Mesendoderm (in vitro differentiated cells): ENCODE data around the gene ENO1.
"Not testable (repeated sequence)": the region's sequence is repeated elsewhere in the genome, so short reads cannot be mapped to it uniquely, and the experiment has no call there.

Source experiments
- DNase-seq: peaks from one replicate; pipeline ENCODE4 v3.0.0; 2013
- H2AK5ac ChIP-seq: 2 replicates; pipeline ENCODE4 v1.6.1; 2013; ENCODE audit warnings: low read length, inconsistent platforms
- H2BK120ac ChIP-seq: 2 replicates; pipeline ENCODE4 v1.6.1; 2013; ENCODE audit warnings: low read depth, mild to moderate bottlenecking, low read length, moderate library complexity, mixed read lengths
- H2BK15ac ChIP-seq: replicated peaks from 2 replicates; pipeline ENCODE4 v1.6.1; 2013; ENCODE audit warnings: low read depth, mild to moderate bottlenecking, moderate library complexity
- H2BK5ac ChIP-seq: 2 replicates; pipeline ENCODE4 v1.6.1; 2013; ENCODE audit warnings: low read length, inconsistent platforms
- H3K18ac ChIP-seq: 2 replicates; pipeline ENCODE4 v1.6.1; 2013; ENCODE audit warnings: mild to moderate bottlenecking, low read length, mixed read lengths
- H3K23ac ChIP-seq: one replicate; pipeline ENCODE4 v1.6.1; 2013; ENCODE audit warnings: low read length
- H3K27ac ChIP-seq: 2 replicates; pipeline ENCODE4 v1.5.1; 2013; ENCODE audit warnings: low read depth, mild to moderate bottlenecking, inconsistent platforms, low read length, moderate library complexity
- H3K27me3 ChIP-seq: 2 replicates; pipeline ENCODE4 v1.6.1; 2013; ENCODE audit warnings: low read length, control low read depth, mild to moderate bottlenecking, inconsistent platforms; ENCODE audit not compliant: insufficient read depth, poor library complexity
- H3K36me3 ChIP-seq: 2 replicates; pipeline ENCODE4 v1.6.1; 2013; ENCODE audit warnings: low read length, inconsistent platforms; ENCODE audit not compliant: control insufficient read depth, insufficient read depth
- H3K4ac ChIP-seq: one replicate; pipeline ENCODE4 v1.6.1; 2013; ENCODE audit warnings: low read depth, mild to moderate bottlenecking, low read length, moderate library complexity
- H3K4me1 ChIP-seq: 2 replicates; pipeline ENCODE4 v1.6.1; 2013; ENCODE audit warnings: low read depth, low read length, inconsistent platforms; ENCODE audit not compliant: control insufficient read depth
- H3K4me2 ChIP-seq: 2 replicates; pipeline ENCODE4 v1.6.1; 2013; ENCODE audit warnings: low read length
- H3K4me3 ChIP-seq: 2 replicates; pipeline ENCODE4 v1.5.1; 2013; ENCODE audit warnings: mild to moderate bottlenecking, low read length
- H3K56ac ChIP-seq: one replicate; pipeline ENCODE4 v1.6.1; 2013; ENCODE audit warnings: low read length
- H3K79me1 ChIP-seq: 2 replicates; pipeline ENCODE4 v1.6.1; 2013; ENCODE audit warnings: low read length, inconsistent platforms
- H3K79me2 ChIP-seq: 2 replicates; pipeline ENCODE4 v1.6.1; 2013; ENCODE audit warnings: mild to moderate bottlenecking, low read length; ENCODE audit not compliant: control insufficient read depth, insufficient read depth
- H3K9ac ChIP-seq: 2 replicates; pipeline ENCODE4 v1.6.1; 2013; ENCODE audit warnings: low read length, inconsistent platforms
- H4K5ac ChIP-seq: one replicate; pipeline ENCODE4 v1.6.1; 2013; ENCODE audit warnings: low read length
- H4K8ac ChIP-seq: one replicate; pipeline ENCODE4 v1.6.1; 2013; ENCODE audit warnings: low read depth, mild to moderate bottlenecking, control low read depth, low read length, moderate library complexity
- WGBS: extraction: QIAGEN DNeasy Blood & Tissue Kit; methylation state at CpG from one replicate; pipeline ENCODE4 v1.1.7; 2013; ENCODE audit warnings: low lambda C conversion rate, missing lambda C conversion rate; ENCODE audit not compliant: insufficient coverage; ENCODE audit errors: extremely low coverage; 5-methylcytosine and 5-hydroxymethylcytosine counted together

Gene ENO1

DNA sequence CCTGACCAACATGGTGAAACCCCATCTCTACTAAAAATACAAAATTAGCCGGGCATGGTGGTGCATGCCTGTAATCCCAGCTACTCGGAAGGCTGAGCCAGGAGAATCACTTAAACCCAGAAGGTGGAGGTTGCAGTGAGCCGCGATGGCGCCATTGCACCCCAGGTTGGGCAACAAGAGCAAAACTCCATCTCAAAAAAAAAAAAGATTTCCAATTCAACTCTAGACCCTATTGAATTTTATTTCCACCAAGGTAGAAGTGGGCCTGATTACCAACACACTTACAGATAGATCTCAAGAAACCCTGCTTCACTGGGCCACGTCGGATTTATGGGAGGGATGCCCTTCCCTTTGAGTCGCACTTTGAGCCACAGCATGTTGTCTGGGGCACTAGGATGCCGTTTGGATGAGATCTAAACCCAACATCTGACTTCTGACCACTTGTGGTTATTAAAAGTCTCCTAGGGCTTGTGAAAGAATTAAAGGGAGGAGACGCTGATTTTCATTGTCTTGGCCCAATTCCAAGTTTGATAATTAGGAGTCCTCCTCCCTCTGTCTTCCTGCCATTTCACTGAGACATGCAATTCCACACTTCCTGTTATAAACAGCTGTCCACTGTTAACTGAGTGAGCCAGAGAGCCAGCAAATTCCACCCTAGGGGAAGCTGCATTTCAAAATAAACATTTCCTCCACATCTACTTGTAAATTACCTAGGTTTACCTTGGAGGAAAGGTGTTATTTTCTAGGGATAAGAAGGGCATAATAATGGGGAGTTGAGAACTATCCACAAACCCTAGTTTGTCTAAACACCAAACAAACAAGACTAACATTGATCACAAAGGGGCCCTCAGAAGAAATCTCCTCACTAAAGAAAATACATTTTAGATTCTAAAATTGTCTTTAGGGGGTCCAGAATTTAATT is 55.9 kb downstream of the ENO1 start:
- no peak overlapping the region for H3K9ac ChIP-seq
- no peaks in the 10 kb centered on the region for H3K36me3 ChIP-seq
- peak overlapping the region; percentile 13 for H3K27ac ChIP-seq
- no peak overlapping the region for H2BK120ac ChIP-seq
- no peaks in the 10 kb centered on the region for H3K79me1 ChIP-seq
- H4K5ac ChIP-seq = no peak overlapping the region
- H2BK5ac ChIP-seq = no peak overlapping the region
- H3K4me3 ChIP-seq = no peak overlapping the region
- peak overlapping the region; percentile 18 for H3K4ac ChIP-seq
- peak overlapping the region; percentile 42 for H3K56ac ChIP-seq
- H3K4me2 ChIP-seq = no peak overlapping the region
- peaks cover 4% of the 10 kb centered on the region for H3K4me1 ChIP-seq
- peak overlapping the region; percentile 78 for H3K18ac ChIP-seq
- no peak overlapping the region for H2AK5ac ChIP-seq
- H2BK15ac ChIP-seq = peak overlapping the region; percentile 75
- no CpG with 5 or more reads among the region's 10 CpGs for WGBS
- H3K79me2 ChIP-seq = no peaks in the 10 kb centered on the region
- H3K27me3 ChIP-seq = no peaks in the 10 kb centered on the region
- no peak overlapping the region for H4K8ac ChIP-seq
- peak; percentile 49 for DNase-seq
- H3K23ac ChIP-seq = no peak overlapping the region

DNA sequence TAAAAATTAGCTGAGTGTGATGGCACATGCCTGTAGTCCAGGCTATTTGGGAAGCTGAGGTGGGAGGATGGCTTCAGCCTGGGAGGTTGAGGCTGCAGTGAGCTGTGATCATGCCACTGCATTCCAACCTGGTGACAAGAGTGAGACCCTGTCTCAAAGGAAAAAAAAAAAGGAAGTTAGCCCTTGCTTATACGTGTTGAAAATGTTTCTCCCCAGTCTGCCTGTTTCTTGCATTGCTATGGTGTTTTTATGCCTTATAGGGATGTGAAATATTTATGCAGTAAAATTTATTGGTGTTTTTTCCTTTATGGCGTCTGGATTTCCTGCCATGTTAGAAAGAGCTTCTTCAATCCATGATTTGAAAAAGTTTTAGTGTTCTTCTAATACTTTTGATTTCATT is 57.4 kb downstream of the ENO1 start:
- H3K18ac ChIP-seq = no peak overlapping the region
- H3K23ac ChIP-seq = no peak overlapping the region
- no peak overlapping the region for H3K4me2 ChIP-seq
- H4K8ac ChIP-seq = no peak overlapping the region
- H3K9ac ChIP-seq = no peak overlapping the region
- no peak overlapping the region for H4K5ac ChIP-seq
- H3K4me1 ChIP-seq = peaks cover 4% of the 10 kb centered on the region
- H2BK15ac ChIP-seq = no peak overlapping the region
- peak overlapping the region; percentile 2 for H3K56ac ChIP-seq
- no peak overlapping the region for H2AK5ac ChIP-seq
- DNase-seq = peak; percentile 83
- WGBS = no CpG with 5 or more reads among the region's 2 CpGs
- no peak overlapping the region for H2BK5ac ChIP-seq
- peaks cover 8% of the 10 kb centered on the region for H3K79me2 ChIP-seq
- no peak overlapping the region for H2BK120ac ChIP-seq
- H3K4ac ChIP-seq = no peak overlapping the region
- H3K27ac ChIP-seq = no peak overlapping the region
- H3K36me3 ChIP-seq = no peaks in the 10 kb centered on the region
- no peaks in the 10 kb centered on the region for H3K27me3 ChIP-seq
- H3K4me3 ChIP-seq = no peak overlapping the region
- no peaks in the 10 kb centered on the region for H3K79me1 ChIP-seq

DNA sequence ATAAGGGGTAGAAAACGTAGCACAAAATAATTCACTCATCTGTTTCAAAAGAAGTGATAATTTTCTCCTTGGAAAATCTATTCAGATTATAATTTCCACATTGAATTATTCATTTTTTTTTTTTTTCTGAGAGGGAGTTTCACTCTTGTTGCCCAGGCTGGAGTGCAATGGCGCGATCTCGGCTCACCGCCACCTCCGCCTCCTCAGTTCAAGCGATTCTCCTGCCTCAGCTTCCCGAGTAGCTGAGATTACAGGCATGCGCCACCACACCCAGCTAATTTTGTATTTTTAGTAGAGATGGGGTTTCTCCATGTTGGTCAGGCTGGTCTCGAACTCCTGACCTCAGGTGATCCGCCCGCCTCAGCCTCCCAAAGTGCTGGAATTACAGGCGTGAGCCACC is 59.7 kb downstream of the ENO1 start:
- H3K4ac ChIP-seq, H4K8ac ChIP-seq, H3K4me2 ChIP-seq, H3K36me3 ChIP-seq, H3K56ac ChIP-seq, H3K27ac ChIP-seq, H4K5ac ChIP-seq, H2BK120ac ChIP-seq, H3K4me3 ChIP-seq, H2BK15ac ChIP-seq, H3K9ac ChIP-seq, H3K4me1 ChIP-seq, H3K23ac ChIP-seq, DNase-seq, H3K18ac ChIP-seq, H3K79me1 ChIP-seq, H3K27me3 ChIP-seq, H2BK5ac ChIP-seq, H2AK5ac ChIP-seq: not testable (repeated sequence)
- H3K79me2 ChIP-seq = peaks cover 27% of the 10 kb centered on the region
- WGBS = no CpG with 5 or more reads among the region's 13 CpGs

GRCh38 chr1:8818325-8818775 is 60.1 kb downstream of the ENO1 start:
- Histone ChIP-seq H3K23ac (no peak overlapping the region), H4K8ac (no peak overlapping the region), H3K36me3 (no peaks in the 10 kb centered on the region), H3K18ac (no peak overlapping the region), H3K27me3 (no peaks in the 10 kb centered on the region), H3K79me2 (peaks cover 31% of the 10 kb centered on the region), H3K4me3 (no peak overlapping the region), H3K4ac (no peak overlapping the region), H2AK5ac (no peak overlapping the region), H3K56ac (peak overlapping the region; percentile 54), H3K27ac (no peak overlapping the region), H2BK120ac (peak overlapping the region; percentile 67), H3K4me1 (peaks cover 9% of the 10 kb centered on the region), H3K9ac (peak overlapping the region; percentile 55), H4K5ac (no peak overlapping the region), H2BK5ac (no peak overlapping the region), H3K4me2 (peak overlapping the region; percentile 7), H3K79me1 (peaks cover 2% of the 10 kb centered on the region), H2BK15ac (peak overlapping the region; percentile 38)
- WGBS = no CpG with 5 or more reads among the region's 4 CpGs
- DNase-seq = no peak

GRCh38 chr1:8817412-8818324 is 60.8 kb downstream of the ENO1 start, which contains the start of gene RERE:
TSS of gene RERE (minus strand) at chr1:8817640.
- H3K36me3 ChIP-seq = no peaks in the 10 kb centered on the region
- H3K4me2 ChIP-seq = peak within 1 kb of the TSS; percentile 90
- peaks cover 32% of the 10 kb centered on the region for H3K79me2 ChIP-seq
- no peaks in the 10 kb centered on the region for H3K27me3 ChIP-seq
- H3K56ac ChIP-seq = peak within 1 kb of the TSS; percentile 98
- peaks cover 8% of the 10 kb centered on the region for H3K4me1 ChIP-seq
- peak within 1 kb of the TSS; percentile 98 for H3K9ac ChIP-seq
- H3K79me1 ChIP-seq = peaks cover 2% of the 10 kb centered on the region
- peak within 1 kb of the TSS; percentile 85 for H3K4ac ChIP-seq
- H3K23ac ChIP-seq = peak within 1 kb of the TSS; percentile 99
- peak within 1 kb of the TSS; percentile 97 for H3K4me3 ChIP-seq
- peak within 1 kb of the TSS; percentile 90 for H3K18ac ChIP-seq
- peak within 1 kb of the TSS; percentile 38 for H2BK15ac ChIP-seq
- H2BK120ac ChIP-seq = peak within 1 kb of the TSS; percentile 67
- WGBS = no CpG with 5 or more reads among the region's 82 CpGs
- no peak within 1 kb of the TSS for H4K8ac ChIP-seq
- H3K27ac ChIP-seq = peak within 1 kb of the TSS; percentile 96
- H4K5ac ChIP-seq = no peak within 1 kb of the TSS
- H2AK5ac ChIP-seq = no peak within 1 kb of the TSS
- DNase-seq = peak; percentile 96
- H2BK5ac ChIP-seq = peak within 1 kb of the TSS; percentile 65
